RWPE1 (cell line): ENCODE results near the gene CRY1.

Source experiments
- CTCF ChIA-PET: fragments of 350-600 bp; sonication (Branson Sonifier 250); formaldehyde crosslinking; extraction: SDS; loops from one replicate; lab custom pipeline; 2021; lab: Yijun Ruan, JAX
- POLR2A ChIA-PET: fragments of 400-600 bp; formaldehyde crosslinking; extraction: SDS; loops from one replicate; lab custom pipeline; 2020; ENCODE audit warnings: antibody characterized with exemption; ENCODE audit not compliant: low non-redundant PET; lab: Yijun Ruan, JAX
- DNase-seq: peaks from one replicate; pipeline ENCODE4 v3.0.0; 2012; ENCODE audit warnings: low spot score
- H3K27ac ChIP-seq: fragments of 450-650 bp; 2 replicates; pipeline ENCODE4 v1.5.1; 2017
- TF ChIP-seq, protein P1 (sequence below): fragments of 450-650 bp; conservative IDR thresholded peaks from 2 replicates; pipeline ENCODE4 v1.5.1; 2017; ENCODE audit warnings: low read depth, mild to moderate bottlenecking

CRY1 gene

DNA sequence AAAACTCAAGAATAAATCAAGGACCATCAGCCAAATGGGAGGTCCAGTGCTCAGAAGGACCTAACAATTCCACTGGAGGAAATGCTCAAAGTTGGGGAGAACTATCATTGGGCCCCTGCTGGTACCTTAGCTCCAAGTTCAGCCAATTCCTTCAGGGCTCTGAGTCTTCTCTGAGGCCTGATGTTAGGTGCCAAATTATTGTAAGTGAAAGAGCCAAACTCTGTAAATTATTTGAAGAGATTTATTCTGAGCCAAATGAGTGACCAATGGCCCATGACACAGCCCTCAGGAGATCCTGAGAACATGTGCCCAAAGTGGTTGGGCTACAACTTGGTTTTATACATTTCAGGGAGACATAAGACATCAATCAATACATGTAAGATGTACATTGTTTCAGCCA lies 145.9 kb downstream of the CRY1 start:
- ChIA-PET POLR2A (no interaction called here), CTCF (interaction anchor here (0.7 kb wide), 1 partner anchor 16 kb away, joined by 3 read pairs; no protein-coding TSS in a partner anchor)

DNA sequence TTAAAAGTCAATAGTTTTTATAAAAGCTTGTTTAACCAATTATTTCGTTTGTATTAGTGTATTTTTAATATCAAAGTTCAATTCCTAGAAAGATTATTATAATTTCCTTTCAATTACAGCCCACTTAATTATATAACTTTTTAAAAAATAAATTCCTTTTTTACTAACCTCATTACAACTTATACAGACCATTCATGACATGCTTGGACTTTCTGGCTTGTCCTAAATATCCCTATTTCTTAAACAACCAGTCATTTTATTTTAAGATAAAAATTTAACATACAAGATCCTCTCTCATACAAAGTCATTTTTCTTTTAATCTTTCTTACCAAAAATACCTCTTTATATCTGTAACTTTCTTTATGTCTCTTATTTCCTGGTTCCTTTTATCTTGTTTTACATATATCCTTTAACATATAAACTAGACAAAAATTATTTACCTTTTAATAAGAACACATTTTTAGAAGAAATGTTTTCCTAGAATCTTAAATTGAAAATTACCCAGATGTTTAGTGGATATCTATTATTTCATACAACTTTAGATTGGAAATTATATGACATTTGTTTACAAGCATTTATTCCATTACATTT lies 148.0 kb downstream of the CRY1 start:
- TF ChIP-seq, protein P1, sequence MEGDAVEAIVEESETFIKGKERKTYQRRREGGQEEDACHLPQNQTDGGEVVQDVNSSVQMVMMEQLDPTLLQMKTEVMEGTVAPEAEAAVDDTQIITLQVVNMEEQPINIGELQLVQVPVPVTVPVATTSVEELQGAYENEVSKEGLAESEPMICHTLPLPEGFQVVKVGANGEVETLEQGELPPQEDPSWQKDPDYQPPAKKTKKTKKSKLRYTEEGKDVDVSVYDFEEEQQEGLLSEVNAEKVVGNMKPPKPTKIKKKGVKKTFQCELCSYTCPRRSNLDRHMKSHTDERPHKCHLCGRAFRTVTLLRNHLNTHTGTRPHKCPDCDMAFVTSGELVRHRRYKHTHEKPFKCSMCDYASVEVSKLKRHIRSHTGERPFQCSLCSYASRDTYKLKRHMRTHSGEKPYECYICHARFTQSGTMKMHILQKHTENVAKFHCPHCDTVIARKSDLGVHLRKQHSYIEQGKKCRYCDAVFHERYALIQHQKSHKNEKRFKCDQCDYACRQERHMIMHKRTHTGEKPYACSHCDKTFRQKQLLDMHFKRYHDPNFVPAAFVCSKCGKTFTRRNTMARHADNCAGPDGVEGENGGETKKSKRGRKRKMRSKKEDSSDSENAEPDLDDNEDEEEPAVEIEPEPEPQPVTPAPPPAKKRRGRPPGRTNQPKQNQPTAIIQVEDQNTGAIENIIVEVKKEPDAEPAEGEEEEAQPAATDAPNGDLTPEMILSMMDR: no peak
- no peak for DNase-seq
- ChIA-PET POLR2A (no interaction called here), CTCF (no interaction called here)
- H3K27ac ChIP-seq: no peak overlapping the region

More for the DNA sequence above, 145.9 kb downstream of the CRY1 start:
- no peak overlapping the region for H3K27ac ChIP-seq
- TF ChIP-seq, protein P1: no peak
- DNase-seq: no peak

DNA sequence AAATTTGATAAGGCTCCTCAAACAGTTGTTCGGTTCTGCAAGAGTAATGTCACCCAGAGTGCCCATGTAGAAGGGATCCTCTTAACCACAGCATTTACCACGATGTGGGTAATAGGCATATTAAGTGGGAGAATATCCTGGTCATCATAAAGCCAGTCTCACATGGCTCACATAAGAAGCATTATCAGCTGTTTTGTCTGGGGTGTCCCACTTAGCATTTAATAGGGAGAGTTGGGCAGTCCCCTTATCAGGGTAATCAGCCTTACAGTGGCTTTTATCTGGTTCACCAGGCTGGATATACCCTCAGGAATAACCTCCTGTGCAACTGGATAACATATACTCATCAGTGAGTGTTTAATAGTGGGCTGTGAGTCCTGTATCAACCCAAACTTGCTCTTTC lies 150.6 kb downstream of the CRY1 start:
- CTCF ChIA-PET: no interaction called here
- no peak for DNase-seq
- TF ChIP-seq, protein P1: no peak
- POLR2A ChIA-PET: no interaction called here
- no peak overlapping the region for H3K27ac ChIP-seq

DNA sequence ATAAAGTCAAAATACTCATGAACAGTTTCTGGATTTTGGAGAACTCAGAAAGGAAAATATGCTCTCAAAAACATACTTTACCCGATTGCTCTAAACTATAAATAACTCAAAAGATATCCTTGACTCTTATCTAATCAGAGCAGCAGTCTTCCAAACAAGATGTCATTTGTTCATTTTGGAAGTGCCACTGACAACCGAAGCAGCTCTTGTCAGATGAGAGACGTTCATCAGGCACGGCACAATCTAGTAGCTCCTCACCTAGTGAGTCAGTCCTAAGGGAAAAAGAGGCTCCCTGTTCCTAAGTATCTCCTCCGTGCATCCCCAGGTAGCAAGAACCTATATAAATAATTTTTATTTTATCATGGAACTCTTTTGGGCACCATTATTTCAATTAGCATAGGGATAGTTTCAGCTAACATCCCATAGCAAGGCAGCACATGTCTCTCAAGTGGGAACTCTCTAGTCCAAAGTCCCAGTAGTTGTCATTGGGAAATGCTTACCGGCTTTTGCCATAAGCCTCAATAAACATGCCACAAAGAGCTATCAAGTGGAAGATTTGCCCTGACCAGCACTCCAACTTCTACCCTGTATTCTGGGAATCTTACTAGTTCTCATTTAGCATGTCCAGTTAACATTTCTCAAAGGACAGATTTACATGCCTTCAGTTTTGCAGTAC lies 151.7 kb downstream of the CRY1 start:
- POLR2A ChIA-PET: no interaction called here
- TF ChIP-seq, protein P1: no peak
- CTCF ChIA-PET: no interaction called here
- no peak overlapping the region for H3K27ac ChIP-seq
- no peak for DNase-seq
